ENCODE results near the gene COL6A3.

Gene COL6A3

GRCh38 chr2:237405006-237405559 is 8.9 kb downstream of the COL6A3 start:
- TF ChIP-seq CTCF (conservative IDR thresholded peaks at IDR 0.05; ENCODE audit: low read depth, low read length), result no peak
- Histone ChIP-seq H2AFZ (ENCODE audit: low read depth) (no peak overlapping the region), H3K9ac (no peak overlapping the region), H3K36me3 (ENCODE audit: insufficient read depth) (no peaks in the 10 kb centered on the region), H3K27ac (no peak overlapping the region), H3K79me2 (ENCODE audit: insufficient read depth, low read depth) (no peaks in the 10 kb centered on the region), H3K4me2 (no peak overlapping the region), H3K27me3 (ENCODE audit: insufficient read depth, low read depth) (no peaks in the 10 kb centered on the region), H3K4me1 (ENCODE audit: low read depth, poor library complexity, severe bottlenecking) (no peaks in the 10 kb centered on the region), H3K4me3 (IDR thresholded peaks at IDR 0.05; ENCODE audit: insufficient read depth, low read depth, low read length) (no peak overlapping the region), H4K20me1 (ENCODE audit: insufficient read depth) (no peaks in the 10 kb centered on the region)

- Histone ChIP-seq H3K4me1 (ENCODE audit: low read depth, poor library complexity, severe bottlenecking) (no peaks in the 10 kb centered on the region), H2AFZ (ENCODE audit: low read depth) (no peak overlapping the region), H3K4me2 (no peak overlapping the region), H3K27me3 (ENCODE audit: insufficient read depth, low read depth) (no peaks in the 10 kb centered on the region), H3K36me3 (ENCODE audit: insufficient read depth) (no peaks in the 10 kb centered on the region), H3K27ac (no peak overlapping the region), H3K4me3 (IDR thresholded peaks at IDR 0.05; ENCODE audit: insufficient read depth, low read depth, low read length) (no peak overlapping the region), H3K9ac (no peak overlapping the region), H3K79me2 (ENCODE audit: insufficient read depth, low read depth) (no peaks in the 10 kb centered on the region), H4K20me1 (ENCODE audit: insufficient read depth) (no peaks in the 10 kb centered on the region)
- TF ChIP-seq CTCF (conservative IDR thresholded peaks at IDR 0.05; ENCODE audit: low read depth, low read length), result no peak
These were observed 9.6 kb downstream of the COL6A3 start for GRCh38 chr2:237404413-237404812.

- H4K20me1 ChIP-seq (ENCODE audit: insufficient read depth), result no peaks in the 10 kb centered on the region
- no peaks in the 10 kb centered on the region for H3K79me2 ChIP-seq (ENCODE audit: insufficient read depth, low read depth)
- no peaks in the 10 kb centered on the region for H3K4me1 ChIP-seq (ENCODE audit: low read depth, poor library complexity, severe bottlenecking)
- no peaks in the 10 kb centered on the region for H3K36me3 ChIP-seq (ENCODE audit: insufficient read depth)
- H3K27me3 ChIP-seq (ENCODE audit: insufficient read depth, low read depth), result no peaks in the 10 kb centered on the region
- no peak overlapping the region for H2AFZ ChIP-seq (ENCODE audit: low read depth)
- H3K4me2 ChIP-seq, result no peak overlapping the region
- H3K9ac ChIP-seq, result no peak overlapping the region
- H3K4me3 ChIP-seq (IDR thresholded peaks at IDR 0.05; ENCODE audit: insufficient read depth, low read depth, low read length), result no peak overlapping the region
- no peak for TF ChIP-seq CTCF (conservative IDR thresholded peaks at IDR 0.05; ENCODE audit: low read depth, low read length)
- no peak overlapping the region for H3K27ac ChIP-seq
These were observed 10.7 kb downstream of the COL6A3 start for GRCh38 chr2:237403024-237403882.

- Histone ChIP-seq H3K27ac (no peak overlapping the region), H3K4me3 (IDR thresholded peaks at IDR 0.05; ENCODE audit: insufficient read depth, low read depth, low read length) (no peak overlapping the region), H3K36me3 (ENCODE audit: insufficient read depth) (no peaks in the 10 kb centered on the region)
These were observed 13.8 kb downstream of the COL6A3 start for GRCh38 chr2:237400199-237400598.

More at GRCh38 chr2:237400199-237400598, 13.8 kb downstream of the COL6A3 start:
- Histone ChIP-seq H3K9ac (no peak overlapping the region), H3K4me1 (ENCODE audit: low read depth, poor library complexity, severe bottlenecking) (no peaks in the 10 kb centered on the region), H3K79me2 (ENCODE audit: insufficient read depth, low read depth) (no peaks in the 10 kb centered on the region), H4K20me1 (ENCODE audit: insufficient read depth) (no peaks in the 10 kb centered on the region), H2AFZ (ENCODE audit: low read depth) (no peak overlapping the region), H3K27me3 (ENCODE audit: insufficient read depth, low read depth) (no peaks in the 10 kb centered on the region), H3K4me2 (no peak overlapping the region)
- no peak for TF ChIP-seq CTCF (conservative IDR thresholded peaks at IDR 0.05; ENCODE audit: low read depth, low read length)

Measured in KMS-11 (cell line).